A549 (cell line): ENCODE measurements around the gene COG2.

Experiments
- CHD2 ChIP-seq: fragments of 150-350 bp; IDR thresholded peaks from 2 replicates; pipeline ENCODE4 v1.6.1; 2014; ENCODE audit warnings: low read length; ENCODE audit not compliant: partially characterized antibody
- RAD21 ChIP-seq, 2 experiments: fragments of >200 bp in 1 of 2; sonication (Bioruptor Twin) in 1 of 2; formaldehyde crosslinking in 1 of 2; IDR thresholded peaks in 1 of 2; conservative IDR thresholded peaks in 1 of 2; 2 replicates in 1 of 2; 3 replicates in 1 of 2; pipeline ENCODE4 v1.6.1; 2012 to 2018; ENCODE audit warnings: inconsistent platforms in 1 of 2
- TP53 ChIP-seq: fragments of 250-450 bp; sonication (Bioruptor Pico); IDR thresholded peaks from 2 replicates; pipeline ENCODE4 v1.5.0; 2021; ENCODE audit warnings: mild to moderate bottlenecking, moderate library complexity
- TF ChIP-seq, protein P1 (sequence below): fragments of >200 bp; sonication (Bioruptor Twin); formaldehyde crosslinking; IDR thresholded peaks from 3 replicates; pipeline ENCODE4 v1.5.1; 2016

DNA sequence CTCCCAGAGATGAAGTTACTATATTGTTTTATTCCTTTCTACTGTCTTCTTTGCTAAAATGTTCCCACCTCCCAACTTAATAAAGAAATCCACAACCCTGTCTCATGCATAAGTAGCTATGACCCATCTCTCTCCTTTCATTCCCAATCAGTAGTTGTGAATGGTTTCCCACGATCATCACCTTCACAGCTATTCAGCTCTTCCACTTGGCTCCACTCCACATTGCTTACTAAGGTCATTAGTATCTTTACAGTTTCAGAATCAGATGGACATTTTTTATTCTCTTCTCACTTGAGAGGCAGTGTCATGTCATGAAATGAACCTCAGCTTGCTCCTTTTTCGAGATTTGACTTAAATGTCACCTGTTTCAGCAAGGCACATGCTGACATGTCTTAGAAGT, 47.1 kb upstream of the COG2 start:
- TF ChIP-seq CHD2 (no peak), TP53 (no peak), RAD21 (conservative IDR thresholded peaks at IDR 0.05 in 1 of 2, IDR thresholded peaks at IDR 0.05 in 1 of 2) (no peak)
- TF ChIP-seq, protein P1, sequence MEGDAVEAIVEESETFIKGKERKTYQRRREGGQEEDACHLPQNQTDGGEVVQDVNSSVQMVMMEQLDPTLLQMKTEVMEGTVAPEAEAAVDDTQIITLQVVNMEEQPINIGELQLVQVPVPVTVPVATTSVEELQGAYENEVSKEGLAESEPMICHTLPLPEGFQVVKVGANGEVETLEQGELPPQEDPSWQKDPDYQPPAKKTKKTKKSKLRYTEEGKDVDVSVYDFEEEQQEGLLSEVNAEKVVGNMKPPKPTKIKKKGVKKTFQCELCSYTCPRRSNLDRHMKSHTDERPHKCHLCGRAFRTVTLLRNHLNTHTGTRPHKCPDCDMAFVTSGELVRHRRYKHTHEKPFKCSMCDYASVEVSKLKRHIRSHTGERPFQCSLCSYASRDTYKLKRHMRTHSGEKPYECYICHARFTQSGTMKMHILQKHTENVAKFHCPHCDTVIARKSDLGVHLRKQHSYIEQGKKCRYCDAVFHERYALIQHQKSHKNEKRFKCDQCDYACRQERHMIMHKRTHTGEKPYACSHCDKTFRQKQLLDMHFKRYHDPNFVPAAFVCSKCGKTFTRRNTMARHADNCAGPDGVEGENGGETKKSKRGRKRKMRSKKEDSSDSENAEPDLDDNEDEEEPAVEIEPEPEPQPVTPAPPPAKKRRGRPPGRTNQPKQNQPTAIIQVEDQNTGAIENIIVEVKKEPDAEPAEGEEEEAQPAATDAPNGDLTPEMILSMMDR: no peak
